Measurements from ENCODE around the gene BUD23.

DNA sequence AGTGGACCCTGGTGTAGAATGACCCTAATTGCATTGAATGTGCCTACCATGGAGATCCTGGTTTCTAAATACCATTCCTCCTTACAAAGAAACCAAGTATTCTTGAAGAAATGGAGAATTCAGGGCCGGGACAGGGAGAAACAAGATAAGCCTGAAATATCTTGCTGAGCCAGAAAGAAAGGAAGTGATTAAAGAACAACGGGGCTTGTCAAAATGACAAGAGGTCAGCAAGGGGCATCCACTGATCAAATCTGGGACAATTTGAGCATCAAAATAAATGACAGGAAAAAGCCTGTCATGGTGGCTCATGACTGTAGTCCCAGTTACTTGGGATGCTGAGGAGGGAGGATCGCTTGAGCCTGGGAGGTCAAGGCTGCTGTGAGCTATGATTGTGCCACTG, 47.1 kb downstream of the BUD23 start:
- TF ChIP-seq E2F3 (CRISPR knock-in tag; IDR thresholded peaks at IDR 0.05) (no peak), HMGXB4 (CRISPR knock-in tag; IDR thresholded peaks at IDR 0.05) (no peak), ZNF274 (IDR thresholded peaks at IDR 0.05; ENCODE audit: borderline replicate concordance, low read depth, low read length) (no peak)
- TF ChIP-seq, protein P1, sequence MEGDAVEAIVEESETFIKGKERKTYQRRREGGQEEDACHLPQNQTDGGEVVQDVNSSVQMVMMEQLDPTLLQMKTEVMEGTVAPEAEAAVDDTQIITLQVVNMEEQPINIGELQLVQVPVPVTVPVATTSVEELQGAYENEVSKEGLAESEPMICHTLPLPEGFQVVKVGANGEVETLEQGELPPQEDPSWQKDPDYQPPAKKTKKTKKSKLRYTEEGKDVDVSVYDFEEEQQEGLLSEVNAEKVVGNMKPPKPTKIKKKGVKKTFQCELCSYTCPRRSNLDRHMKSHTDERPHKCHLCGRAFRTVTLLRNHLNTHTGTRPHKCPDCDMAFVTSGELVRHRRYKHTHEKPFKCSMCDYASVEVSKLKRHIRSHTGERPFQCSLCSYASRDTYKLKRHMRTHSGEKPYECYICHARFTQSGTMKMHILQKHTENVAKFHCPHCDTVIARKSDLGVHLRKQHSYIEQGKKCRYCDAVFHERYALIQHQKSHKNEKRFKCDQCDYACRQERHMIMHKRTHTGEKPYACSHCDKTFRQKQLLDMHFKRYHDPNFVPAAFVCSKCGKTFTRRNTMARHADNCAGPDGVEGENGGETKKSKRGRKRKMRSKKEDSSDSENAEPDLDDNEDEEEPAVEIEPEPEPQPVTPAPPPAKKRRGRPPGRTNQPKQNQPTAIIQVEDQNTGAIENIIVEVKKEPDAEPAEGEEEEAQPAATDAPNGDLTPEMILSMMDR (IDR thresholded peaks at IDR 0.05 in 2 of 3, conservative IDR thresholded peaks at IDR 0.05 in 1 of 3; ENCODE audit: insufficient read depth in 2 of 3, low read depth in 1 of 3, low read length in 3 of 3), result no peak
- TF ChIP-seq, protein P2, sequence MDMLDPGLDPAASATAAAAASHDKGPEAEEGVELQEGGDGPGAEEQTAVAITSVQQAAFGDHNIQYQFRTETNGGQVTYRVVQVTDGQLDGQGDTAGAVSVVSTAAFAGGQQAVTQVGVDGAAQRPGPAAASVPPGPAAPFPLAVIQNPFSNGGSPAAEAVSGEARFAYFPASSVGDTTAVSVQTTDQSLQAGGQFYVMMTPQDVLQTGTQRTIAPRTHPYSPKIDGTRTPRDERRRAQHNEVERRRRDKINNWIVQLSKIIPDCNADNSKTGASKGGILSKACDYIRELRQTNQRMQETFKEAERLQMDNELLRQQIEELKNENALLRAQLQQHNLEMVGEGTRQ (CRISPR knock-in tag; IDR thresholded peaks at IDR 0.05), result no peak
